ENCODE measurements around the gene YPEL2.

- TF ChIP-seq PATZ1 (tag by site-specific recombination; IDR thresholded peaks at IDR 0.05), result no peak
- no peak for TF ChIP-seq ZBTB49 (tag by site-specific recombination; IDR thresholded peaks at IDR 0.05; ENCODE audit: low read depth)
- no peak for TF ChIP-seq CTCF (tag by site-specific recombination; IDR thresholded peaks at IDR 0.05)
- no peak for TF ChIP-seq SP2 (tag by site-specific recombination; IDR thresholded peaks at IDR 0.05)
- TF ChIP-seq ZNF366 (tag by site-specific recombination; conservative IDR thresholded peaks at IDR 0.05), result no peak
- TF ChIP-seq, protein P1, sequence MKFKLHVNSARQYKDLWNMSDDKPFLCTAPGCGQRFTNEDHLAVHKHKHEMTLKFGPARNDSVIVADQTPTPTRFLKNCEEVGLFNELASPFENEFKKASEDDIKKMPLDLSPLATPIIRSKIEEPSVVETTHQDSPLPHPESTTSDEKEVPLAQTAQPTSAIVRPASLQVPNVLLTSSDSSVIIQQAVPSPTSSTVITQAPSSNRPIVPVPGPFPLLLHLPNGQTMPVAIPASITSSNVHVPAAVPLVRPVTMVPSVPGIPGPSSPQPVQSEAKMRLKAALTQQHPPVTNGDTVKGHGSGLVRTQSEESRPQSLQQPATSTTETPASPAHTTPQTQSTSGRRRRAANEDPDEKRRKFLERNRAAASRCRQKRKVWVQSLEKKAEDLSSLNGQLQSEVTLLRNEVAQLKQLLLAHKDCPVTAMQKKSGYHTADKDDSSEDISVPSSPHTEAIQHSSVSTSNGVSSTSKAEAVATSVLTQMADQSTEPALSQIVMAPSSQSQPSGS (tag by site-specific recombination; IDR thresholded peaks at IDR 0.05; ENCODE audit: low read depth), result no peak
- no peak for TF ChIP-seq ZBTB8A (tag by site-specific recombination; IDR thresholded peaks at IDR 0.05)
- TF ChIP-seq ZNF24 (tag by site-specific recombination; IDR thresholded peaks at IDR 0.05), result no peak
Measured at GRCh38 chr17:59299400-59300092, 31.9 kb upstream of the YPEL2 start.

Data from HEK293 (cell line).